ENCODE results near the gene RYR1.
"Not testable (repeated sequence)": the region's sequence is repeated elsewhere in the genome, so short reads cannot be mapped to it uniquely, and the experiment has no call there.

RYR1 gene

DNA sequence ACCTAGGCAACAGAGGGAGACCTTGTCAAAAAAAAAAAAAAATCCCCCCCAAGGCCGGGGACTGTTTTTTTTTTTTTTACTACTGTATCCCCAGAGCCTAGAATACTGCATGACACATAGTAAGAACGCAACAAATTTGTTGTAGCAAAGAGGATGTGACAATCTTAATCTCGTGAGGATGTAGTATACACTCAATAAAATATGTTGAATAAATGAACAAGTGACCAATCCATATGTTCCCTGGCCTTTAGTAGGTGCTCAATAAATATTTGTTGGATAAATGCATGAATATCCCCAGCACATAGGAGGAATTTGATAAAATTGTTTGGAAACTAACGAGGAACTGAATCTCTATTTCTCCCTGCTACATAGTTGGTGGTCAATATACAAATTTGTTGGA lies 108.5 kb downstream of the RYR1 start:
- in situ Hi-C loops (cut with HindIII; ENCODE audit: low pct_ligation_motif_present, low pct_unique_long_range_greater_than_20kb, low sequenced_read_pairs), result no loop called here
- DNase-seq, result no peak

DNA sequence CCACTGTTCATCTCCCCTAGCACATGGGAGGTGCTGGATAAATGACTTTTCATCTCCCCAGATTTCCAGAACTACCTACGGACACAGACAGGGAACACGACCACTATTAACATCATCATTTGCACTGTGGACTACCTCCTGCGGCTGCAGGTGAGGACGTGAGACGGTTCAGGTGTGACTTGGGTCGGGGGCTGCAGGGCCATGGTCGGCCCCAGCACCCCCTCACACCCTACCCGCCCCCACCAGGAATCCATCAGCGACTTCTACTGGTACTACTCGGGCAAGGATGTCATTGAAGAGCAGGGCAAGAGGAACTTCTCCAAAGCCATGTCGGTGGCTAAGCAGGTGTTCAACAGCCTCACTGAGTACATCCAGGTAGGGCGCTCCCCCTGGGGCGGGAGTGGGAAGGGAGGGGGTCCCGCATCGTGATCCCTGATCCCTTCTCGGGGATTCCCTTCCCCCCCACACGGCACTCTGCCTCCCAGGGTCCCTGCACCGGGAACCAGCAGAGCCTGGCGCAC lies 109.9 kb downstream of the RYR1 start:
- DNase-seq, result no peak
- in situ Hi-C loops (cut with HindIII; ENCODE audit: low pct_ligation_motif_present, low pct_unique_long_range_greater_than_20kb, low sequenced_read_pairs), result no loop called here

DNA sequence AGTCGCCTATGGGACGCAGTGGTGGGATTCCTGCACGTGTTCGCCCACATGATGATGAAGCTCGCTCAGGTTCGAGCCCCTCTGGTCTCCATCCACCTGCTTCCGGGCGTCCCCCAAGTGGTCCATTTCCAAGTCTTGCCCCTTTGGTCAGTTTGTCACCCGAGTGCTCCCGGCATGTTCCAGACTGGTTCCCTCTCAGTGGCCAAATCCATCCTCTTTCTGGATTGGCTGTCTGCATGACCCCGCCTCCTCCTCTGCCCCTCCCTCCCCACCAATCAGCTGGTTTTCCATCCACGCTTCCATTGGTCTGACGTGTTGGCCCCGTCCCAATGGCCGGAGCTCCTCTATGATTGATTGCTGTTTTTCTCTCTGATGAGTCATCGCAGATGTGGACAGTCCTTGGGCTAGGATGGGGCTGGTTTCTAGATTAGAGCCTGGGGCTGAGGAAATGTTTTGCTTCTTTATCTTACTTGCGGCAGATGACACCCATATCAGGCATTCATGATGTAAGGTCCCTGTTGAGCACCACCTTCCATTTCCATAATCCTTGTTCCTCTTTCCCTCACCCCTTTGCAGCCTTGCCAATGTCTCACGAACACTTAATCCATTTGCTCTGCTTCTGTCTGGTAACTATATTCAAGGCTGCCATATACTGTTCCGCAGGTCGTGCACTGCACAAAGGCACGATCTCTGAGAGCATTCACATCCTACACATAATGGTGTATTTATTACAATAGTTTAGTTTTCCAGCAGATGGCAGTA lies 110.5 kb downstream of the RYR1 start:
- in situ Hi-C loops (cut with HindIII; ENCODE audit: low pct_ligation_motif_present, low pct_unique_long_range_greater_than_20kb, low sequenced_read_pairs), result no loop called here
- DNase-seq, result peak; percentile 81

GRCh38 chr19:38544569-38545315 lies 111.3 kb downstream of the RYR1 start:
- in situ Hi-C loops (cut with HindIII; ENCODE audit: low pct_ligation_motif_present, low pct_unique_long_range_greater_than_20kb, low sequenced_read_pairs), result no loop called here
- no peak for DNase-seq

DNA sequence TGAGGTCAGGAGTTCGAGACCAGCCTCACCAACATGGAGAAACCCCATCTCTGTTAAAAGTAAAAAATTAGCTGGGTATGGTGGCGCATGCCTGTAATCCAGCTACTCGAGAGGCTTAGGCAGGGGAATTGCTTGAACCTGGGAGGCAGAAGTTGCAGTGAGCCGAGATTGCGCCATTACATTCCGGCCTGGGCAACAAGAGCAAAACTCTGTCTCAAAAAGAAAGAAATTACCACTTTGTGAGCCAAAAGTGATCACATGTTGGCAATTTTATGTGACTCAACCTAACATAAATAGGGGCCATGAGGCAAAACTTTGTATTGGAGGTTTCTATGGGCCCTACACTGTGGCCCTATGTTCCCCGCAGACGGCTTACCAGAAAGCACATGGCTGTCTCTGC lies 112.1 kb downstream of the RYR1 start:
- DNase-seq, result no peak
- in situ Hi-C loops (cut with HindIII; ENCODE audit: low pct_ligation_motif_present, low pct_unique_long_range_greater_than_20kb, low sequenced_read_pairs), result no loop called here

GRCh38 chr19:38547421-38547820 lies 113.9 kb downstream of the RYR1 start:
- no peak for DNase-seq
- in situ Hi-C loops (cut with HindIII; ENCODE audit: low pct_ligation_motif_present, low pct_unique_long_range_greater_than_20kb, low sequenced_read_pairs), result no loop called here

GRCh38 chr19:38549061-38549460 lies 115.6 kb downstream of the RYR1 start:
- no peak for DNase-seq
- in situ Hi-C loops (cut with HindIII; ENCODE audit: low pct_ligation_motif_present, low pct_unique_long_range_greater_than_20kb, low sequenced_read_pairs), result no loop called here

GRCh38 chr19:38549942-38550341 lies 116.5 kb downstream of the RYR1 start:
- no peak for DNase-seq

GRCh38 chr19:38550376-38550775 lies 116.9 kb downstream of the RYR1 start:
- in situ Hi-C loops (cut with HindIII; ENCODE audit: low pct_ligation_motif_present, low pct_unique_long_range_greater_than_20kb, low sequenced_read_pairs), result no loop called here
- no peak for DNase-seq

More at GRCh38 chr19:38549942-38550341, 116.5 kb downstream of the RYR1 start:
- in situ Hi-C loops (cut with HindIII; ENCODE audit: low pct_ligation_motif_present, low pct_unique_long_range_greater_than_20kb, low sequenced_read_pairs), result no loop called here

GRCh38 chr19:38551450-38551813 lies 117.9 kb downstream of the RYR1 start:
- no peak for DNase-seq
- in situ Hi-C loops (cut with HindIII; ENCODE audit: low pct_ligation_motif_present, low pct_unique_long_range_greater_than_20kb, low sequenced_read_pairs), result no loop called here

GRCh38 chr19:38553239-38553638 lies 119.7 kb downstream of the RYR1 start:
- in situ Hi-C loops (cut with HindIII; ENCODE audit: low pct_ligation_motif_present, low pct_unique_long_range_greater_than_20kb, low sequenced_read_pairs), result not testable (repeated sequence)

DNA sequence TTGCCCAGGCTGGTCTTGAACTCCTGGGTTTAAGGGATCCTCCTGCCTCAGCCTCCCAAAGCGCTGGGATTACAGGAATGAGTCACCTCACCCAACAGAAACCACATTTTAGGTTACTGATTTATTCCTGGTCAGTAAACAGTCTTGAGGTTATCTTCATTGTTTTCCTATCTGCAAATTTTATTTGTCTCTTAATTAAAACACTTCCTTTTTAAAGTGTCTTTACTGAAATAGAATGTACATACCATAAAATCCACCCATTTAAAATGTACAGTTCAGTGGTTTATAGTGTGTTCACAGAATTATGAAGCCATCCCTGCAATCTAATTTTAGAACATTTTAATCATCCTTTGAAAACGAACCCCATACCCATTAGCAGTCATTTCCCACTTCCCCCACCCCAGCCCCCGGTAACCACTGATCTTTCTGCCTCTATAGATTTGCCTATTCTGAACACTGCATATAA lies 121.2 kb downstream of the RYR1 start:
- in situ Hi-C loops (cut with HindIII; ENCODE audit: low pct_ligation_motif_present, low pct_unique_long_range_greater_than_20kb, low sequenced_read_pairs), result no loop called here
- DNase-seq, result no peak

More at GRCh38 chr19:38553239-38553638, 119.7 kb downstream of the RYR1 start:
- not testable (repeated sequence) for DNase-seq

- in situ Hi-C loops (cut with HindIII; ENCODE audit: low pct_ligation_motif_present, low pct_unique_long_range_greater_than_20kb, low sequenced_read_pairs), result no loop called here
- DNase-seq, result no peak
Measured at GRCh38 chr19:38555200-38555599, 121.7 kb downstream of the RYR1 start.

- in situ Hi-C loops (cut with HindIII; ENCODE audit: low pct_ligation_motif_present, low pct_unique_long_range_greater_than_20kb, low sequenced_read_pairs), result no loop called here
- DNase-seq, result no peak
Measured at GRCh38 chr19:38556521-38557174, 123.2 kb downstream of the RYR1 start.

DNA sequence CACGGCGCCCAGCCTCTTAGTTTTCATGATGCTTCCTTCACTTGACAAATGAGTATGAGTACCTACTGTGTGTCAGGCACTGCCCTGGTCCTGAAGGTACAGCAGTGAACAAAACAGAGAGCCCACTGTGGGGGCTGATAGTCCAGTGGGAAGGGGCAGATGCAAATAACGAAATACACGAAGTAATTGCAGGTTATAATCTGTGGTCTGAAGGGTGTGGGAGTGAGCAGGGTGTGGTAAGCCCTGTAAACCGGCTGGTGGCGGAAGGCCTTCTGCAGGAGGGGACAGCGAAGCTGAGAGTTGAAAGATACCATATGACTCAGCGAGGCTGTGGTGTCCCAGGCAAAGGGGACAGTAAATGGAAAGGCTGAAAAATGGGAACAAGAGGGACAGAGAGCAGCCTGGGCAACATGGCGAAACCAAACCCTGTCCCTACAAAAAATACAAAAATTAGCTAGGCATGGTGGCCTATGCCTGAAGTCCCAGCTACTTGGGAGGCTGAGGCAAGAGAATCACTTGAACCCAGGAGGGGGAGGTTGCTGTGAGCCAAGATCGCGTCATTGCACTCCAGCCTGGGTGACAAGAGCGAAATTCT lies 123.8 kb downstream of the RYR1 start:
- DNase-seq, result no peak
- in situ Hi-C loops (cut with HindIII; ENCODE audit: low pct_ligation_motif_present, low pct_unique_long_range_greater_than_20kb, low sequenced_read_pairs), result no loop called here

GRCh38 chr19:38558933-38559332 lies 125.4 kb downstream of the RYR1 start:
- in situ Hi-C loops (cut with HindIII; ENCODE audit: low pct_ligation_motif_present, low pct_unique_long_range_greater_than_20kb, low sequenced_read_pairs); DNase-seq: not testable (repeated sequence)

DNA sequence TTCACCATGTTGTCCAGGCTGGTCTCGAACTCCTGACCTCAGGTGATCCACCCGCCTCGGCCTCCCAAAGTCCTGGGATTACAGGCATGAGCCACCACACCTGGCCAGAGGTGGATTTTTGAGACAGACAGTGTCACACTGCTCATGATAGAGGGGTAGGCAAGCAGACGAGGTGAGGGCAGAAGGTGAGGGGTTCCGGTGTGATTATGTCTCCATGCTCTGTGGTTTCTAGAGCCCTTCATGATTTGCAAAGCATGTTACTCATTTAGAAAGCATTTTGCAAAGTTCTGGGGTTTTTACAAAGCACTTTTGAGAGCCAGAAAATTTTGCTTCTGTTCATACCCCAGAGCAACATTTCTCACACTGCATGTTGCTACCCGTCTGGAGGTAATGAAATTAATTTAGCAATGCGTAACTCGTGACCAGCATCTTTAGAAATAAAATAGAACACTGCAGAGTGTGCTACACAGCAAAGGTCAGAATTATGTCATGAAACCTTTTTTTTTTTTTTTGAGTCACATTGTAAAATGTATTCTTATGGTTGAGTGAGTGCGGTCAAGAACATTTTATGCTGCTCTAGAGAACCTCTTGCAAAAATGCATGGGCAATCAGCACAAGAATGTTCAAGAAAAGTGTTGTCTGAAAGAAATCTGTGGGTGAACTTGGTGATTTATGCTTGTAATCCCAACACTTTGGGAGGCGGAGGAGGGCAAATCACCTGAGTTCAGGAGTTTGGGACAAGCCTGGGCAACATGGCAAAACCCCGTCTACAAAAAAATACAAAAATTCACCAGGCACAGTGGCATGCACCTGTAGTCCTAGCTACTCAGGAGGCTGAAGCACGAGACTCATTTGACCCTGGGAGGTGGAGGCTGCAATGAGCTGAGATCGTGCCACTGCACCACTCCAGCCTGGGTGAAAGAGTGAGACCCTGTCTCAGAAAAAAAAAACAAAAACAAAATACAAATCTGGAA lies 126.2 kb downstream of the RYR1 start:
- DNase-seq, result peak; percentile 65
- in situ Hi-C loops (cut with HindIII; ENCODE audit: low pct_ligation_motif_present, low pct_unique_long_range_greater_than_20kb, low sequenced_read_pairs), result no loop called here
